H7 (cell line): ENCODE data around the gene SPATA2. TPM values are rescaled to one million over a fixed set of nuclear protein-coding genes. Genes with fewer than 3 reads are reported as not detected.

Source experiments
- DNase-seq: peaks from one replicate; pipeline ENCODE4 v3.0.0; 2012
- H3K27me3 ChIP-seq: 2 replicates; pipeline ENCODE4 v1.6.0; 2011; ENCODE audit warnings: mild to moderate bottlenecking, low read length; ENCODE audit not compliant: control insufficient read depth, insufficient read depth
- H3K36me3 ChIP-seq: replicated peaks from 2 replicates; pipeline ENCODE4 v1.5.1; 2011; ENCODE audit warnings: low read length; ENCODE audit not compliant: control insufficient read depth, insufficient read depth
- H3K4me3 ChIP-seq: 2 replicates; pipeline ENCODE4 v1.5.1; 2011; ENCODE audit warnings: low read depth, mild to moderate bottlenecking, control low read depth, low read length, moderate library complexity; ENCODE audit not compliant: insufficient read depth
- total RNA-seq: library from RNA; depleted of rRNA; stranded (reverse); fragments of >200 nt; shearing (Covaris generic); gene quantifications from 2 replicates; pipeline ENCODE4 v1.2.3, GENCODE V29; 2014; rRNA removed

SPATA2 gene
- total RNA-seq, 1 experiment from 2014 or later, result 11.5 TPM

DNA sequence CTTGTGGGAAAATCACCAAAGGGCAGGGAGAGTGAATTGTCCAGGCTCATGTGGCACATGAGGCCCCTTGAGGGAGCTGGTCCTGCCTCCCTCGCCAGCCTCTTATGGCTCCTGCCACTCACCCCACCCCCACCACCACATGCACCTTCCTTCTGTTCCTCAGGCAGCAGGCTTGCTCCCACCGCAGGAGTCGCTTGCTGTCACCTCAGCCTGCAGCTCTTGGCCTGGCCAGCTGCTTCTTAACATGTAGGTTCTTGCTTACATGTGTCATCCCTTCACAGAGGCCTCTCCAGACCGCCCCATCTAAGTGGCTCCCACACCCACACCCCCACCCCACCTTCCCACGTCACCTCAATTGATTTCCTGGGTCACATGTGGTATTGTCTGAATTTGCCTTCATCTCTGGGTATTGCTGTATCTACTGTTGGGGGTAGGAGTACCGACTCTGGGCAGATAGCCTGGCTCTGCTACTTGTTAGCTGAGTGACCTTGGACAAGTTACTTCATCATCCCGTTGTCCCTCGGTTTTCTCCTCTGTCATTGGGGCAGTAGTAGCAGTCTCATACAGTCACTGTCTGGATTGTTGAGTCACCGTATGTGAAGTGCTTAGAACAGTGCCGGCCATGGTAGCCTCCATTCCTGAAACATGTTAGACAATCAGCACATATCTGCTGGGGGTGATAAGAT lies 61.0 kb downstream of the SPATA2 start:
- Histone ChIP-seq H3K36me3 (no peaks in the 10 kb centered on the region; the same call in none of the 2 replicates), H3K27me3 (no peaks in the 10 kb centered on the region), H3K4me3 (no peak overlapping the region)
- no peak for DNase-seq

DNA sequence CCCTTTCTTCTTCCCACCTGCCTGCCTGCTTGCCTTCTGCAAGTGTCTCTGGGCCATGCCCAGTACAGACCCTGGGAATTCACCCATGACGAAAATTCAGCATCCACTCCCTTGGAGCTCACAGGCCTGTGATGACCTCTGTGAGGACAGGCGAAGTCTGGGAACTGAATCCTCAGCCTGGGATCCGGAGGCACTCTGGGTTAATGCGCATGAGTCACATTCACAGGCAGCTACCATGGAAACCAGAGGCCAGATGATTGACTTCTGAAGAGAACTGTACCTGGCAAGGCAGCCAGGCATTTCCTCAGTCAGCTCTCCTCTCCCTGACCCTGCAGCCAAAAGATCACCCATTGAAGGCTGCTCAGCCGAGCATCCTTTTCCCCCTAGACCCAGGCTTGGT lies 61.7 kb downstream of the SPATA2 start:
- DNase-seq, result peak; percentile 58
- no peak overlapping the region for H3K4me3 ChIP-seq

More for the DNA sequence above, 61.7 kb downstream of the SPATA2 start:
- Histone ChIP-seq H3K36me3 (no peaks in the 10 kb centered on the region; the same call in none of the 2 replicates), H3K27me3 (no peaks in the 10 kb centered on the region)

Other genes with a start within 250 kb of the SPATA2 start
- 31.7 and 35.2 TPM in 2 replicates for gene B4GALT5, start 201.7 kb downstream of the SPATA2 start, total RNA-seq
- gene SLC9A8, start 102.7 kb downstream of the SPATA2 start, total RNA-seq, result 6.4 and 6.7 TPM in 2 replicates
- gene RNF114, start 20.9 kb upstream of the SPATA2 start, total RNA-seq, result 75.7 and 76.4 TPM in 2 replicates
- gene SNAI1, start 67.5 kb upstream of the SPATA2 start, total RNA-seq, result 9.4 and 13.3 TPM in 2 replicates
- 65.1 and 72.9 TPM in 2 replicates for gene UBE2V1, start 197.6 kb upstream of the SPATA2 start, total RNA-seq
- 45.3 and 47.7 TPM in 2 replicates for gene PEDS1, start 238.2 kb upstream of the SPATA2 start, total RNA-seq